Hepatocyte (in vitro differentiated cells): ENCODE data around the gene TPRX2. TPM values are rescaled to one million over a fixed set of nuclear protein-coding genes. Genes with fewer than 3 reads are reported as not detected.

ENCODE experiments used
- DNase-seq: peaks from one replicate; pipeline ENCODE4 v3.0.0-alpha.2; 2016; ENCODE audit warnings: low spot score
- H2AFZ ChIP-seq: fragments of 200-600 bp; sonication (generic); 2 replicates; pipeline ENCODE4 v1.6.0; 2016; ENCODE audit warnings: antibody characterized with exemption, mild to moderate bottlenecking
- H3K27ac ChIP-seq: fragments of 200-600 bp; sonication (generic); 2 replicates; pipeline ENCODE4 v1.5.1; 2016; ENCODE audit warnings: mild to moderate bottlenecking
- H3K27me3 ChIP-seq: fragments of 200-600 bp; sonication (generic); 2 replicates; pipeline ENCODE4 v1.6.1; 2016
- H3K36me3 ChIP-seq: fragments of 200-600 bp; sonication (generic); replicated peaks from 2 replicates; pipeline ENCODE4 v1.5.1; 2016; ENCODE audit warnings: low read depth; ENCODE audit not compliant: insufficient read depth
- H3K4me1 ChIP-seq: fragments of 200-600 bp; sonication (generic); 2 replicates; pipeline ENCODE4 v1.5.1; 2016; ENCODE audit warnings: mild to moderate bottlenecking, moderate library complexity; ENCODE audit not compliant: insufficient read depth
- H3K4me2 ChIP-seq: fragments of 200-600 bp; sonication (generic); 2 replicates; pipeline ENCODE4 v1.6.0; 2016
- H3K4me3 ChIP-seq: fragments of 200-600 bp; sonication (generic); 2 replicates; pipeline ENCODE4 v1.5.1; 2016; ENCODE audit warnings: mild to moderate bottlenecking
- H3K79me2 ChIP-seq: fragments of 200-600 bp; sonication (generic); 2 replicates; pipeline ENCODE4 v1.6.0; 2017; ENCODE audit warnings: mild to moderate bottlenecking
- H3K9me2 ChIP-seq: fragments of 200-600 bp; sonication (generic); replicated peaks from 2 replicates; pipeline ENCODE4 v1.6.0; 2017; ENCODE audit warnings: mild to moderate bottlenecking; ENCODE audit not compliant: insufficient read depth
- H3K9me3 ChIP-seq: fragments of 200-600 bp; sonication (generic); 2 replicates; pipeline ENCODE4 v1.5.1; 2016; ENCODE audit warnings: low read depth, mild to moderate bottlenecking
- H4K20me1 ChIP-seq: fragments of 200-600 bp; sonication (generic); 2 replicates; pipeline ENCODE4 v1.6.0; 2016; ENCODE audit warnings: mild to moderate bottlenecking; ENCODE audit not compliant: insufficient read depth, poor library complexity, severe bottlenecking
- EZH2 ChIP-seq: fragments of 200-600 bp; sonication (generic); IDR thresholded peaks from 2 replicates; pipeline ENCODE4 v1.6.1; 2016; ENCODE audit warnings: antibody characterized with exemption, mild to moderate bottlenecking, borderline replicate concordance
- EZH2phosphoT487 ChIP-seq: fragments of 200-600 bp; sonication (generic); IDR thresholded peaks from one replicate; pipeline ENCODE4 v1.6.1; 2018; ENCODE audit warnings: antibody characterized with exemption, mild to moderate bottlenecking, low read depth, moderate library complexity; ENCODE audit not compliant: unreplicated experiment, severe bottlenecking
- WGBS: methylation state at CpG from one replicate; pipeline ENCODE4 v1.1.6; 2016; ENCODE audit warnings: low lambda C conversion rate; ENCODE audit errors: missing lambda C conversion rate; 5-methylcytosine and 5-hydroxymethylcytosine counted together
- polyA plus RNA-seq: library from polyadenylated mRNA; unstranded; fragments of >200 nt; fragmentation: Nextera tagmentation; extraction: Ambion mirVana; gene quantifications from 2 replicates; pipeline ENCODE4 v1.2.1, GENCODE V29; 2016
- total RNA-seq: library from RNA; depleted of rRNA; stranded (reverse); fragments of >200 nt; gene quantifications from 2 replicates; pipeline ENCODE4 v1.2.3, GENCODE V29; 2014
- TF ChIP-seq, protein P1 (sequence below): fragments of 200-600 bp; sonication (generic); IDR thresholded peaks from 2 replicates; pipeline ENCODE4 v1.5.1; 2016; ENCODE audit warnings: antibody characterized with exemption, mild to moderate bottlenecking; ENCODE audit not compliant: poor library complexity

TPRX2 gene
- total and polyA plus RNA-seq, 2 experiments from 2014 or later, result not detected

DNA sequence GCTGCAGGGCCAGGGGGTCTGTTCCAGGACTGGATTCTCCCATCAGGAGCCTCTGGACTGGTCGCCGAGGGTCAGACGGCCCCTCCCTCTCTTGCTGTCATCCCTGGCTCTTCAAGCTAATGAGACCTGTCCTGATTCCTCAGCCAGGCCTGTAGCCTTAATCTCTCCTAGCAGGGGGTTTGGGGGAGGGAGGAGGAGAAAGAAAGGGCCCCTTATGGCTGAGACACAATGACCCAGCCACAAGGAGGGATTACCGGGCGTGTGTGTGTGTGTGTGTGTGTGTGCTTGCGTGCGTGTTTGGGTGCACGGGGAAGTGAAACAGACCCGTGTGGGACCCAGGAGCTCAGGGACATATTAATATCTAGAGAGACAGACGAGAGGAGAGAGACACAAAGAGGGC lies 39.2 kb upstream of the TPRX2 start:
- no peaks in the 10 kb centered on the region for H3K9me3 ChIP-seq
- DNase-seq, result no peak
- TF ChIP-seq EZH2phosphoT487 (no peak), EZH2 (no peak)
- TF ChIP-seq, protein P1, sequence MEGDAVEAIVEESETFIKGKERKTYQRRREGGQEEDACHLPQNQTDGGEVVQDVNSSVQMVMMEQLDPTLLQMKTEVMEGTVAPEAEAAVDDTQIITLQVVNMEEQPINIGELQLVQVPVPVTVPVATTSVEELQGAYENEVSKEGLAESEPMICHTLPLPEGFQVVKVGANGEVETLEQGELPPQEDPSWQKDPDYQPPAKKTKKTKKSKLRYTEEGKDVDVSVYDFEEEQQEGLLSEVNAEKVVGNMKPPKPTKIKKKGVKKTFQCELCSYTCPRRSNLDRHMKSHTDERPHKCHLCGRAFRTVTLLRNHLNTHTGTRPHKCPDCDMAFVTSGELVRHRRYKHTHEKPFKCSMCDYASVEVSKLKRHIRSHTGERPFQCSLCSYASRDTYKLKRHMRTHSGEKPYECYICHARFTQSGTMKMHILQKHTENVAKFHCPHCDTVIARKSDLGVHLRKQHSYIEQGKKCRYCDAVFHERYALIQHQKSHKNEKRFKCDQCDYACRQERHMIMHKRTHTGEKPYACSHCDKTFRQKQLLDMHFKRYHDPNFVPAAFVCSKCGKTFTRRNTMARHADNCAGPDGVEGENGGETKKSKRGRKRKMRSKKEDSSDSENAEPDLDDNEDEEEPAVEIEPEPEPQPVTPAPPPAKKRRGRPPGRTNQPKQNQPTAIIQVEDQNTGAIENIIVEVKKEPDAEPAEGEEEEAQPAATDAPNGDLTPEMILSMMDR, result no peak
- 16% methylated on average over 10 of the region's 10 CpGs for WGBS
- no peak overlapping the region for H3K4me3 ChIP-seq
- no peaks in the 10 kb centered on the region for H3K36me3 ChIP-seq
- no peak overlapping the region for H3K27ac ChIP-seq
- no peaks in the 10 kb centered on the region for H3K4me1 ChIP-seq
- H3K79me2 ChIP-seq, result no peaks in the 10 kb centered on the region
- H4K20me1 ChIP-seq, result no peaks in the 10 kb centered on the region
- no peaks in the 10 kb centered on the region for H3K9me2 ChIP-seq
- H3K4me2 ChIP-seq, result no peak overlapping the region
- H2AFZ ChIP-seq, result no peak overlapping the region
- peaks cover 25% of the 10 kb centered on the region for H3K27me3 ChIP-seq

DNA sequence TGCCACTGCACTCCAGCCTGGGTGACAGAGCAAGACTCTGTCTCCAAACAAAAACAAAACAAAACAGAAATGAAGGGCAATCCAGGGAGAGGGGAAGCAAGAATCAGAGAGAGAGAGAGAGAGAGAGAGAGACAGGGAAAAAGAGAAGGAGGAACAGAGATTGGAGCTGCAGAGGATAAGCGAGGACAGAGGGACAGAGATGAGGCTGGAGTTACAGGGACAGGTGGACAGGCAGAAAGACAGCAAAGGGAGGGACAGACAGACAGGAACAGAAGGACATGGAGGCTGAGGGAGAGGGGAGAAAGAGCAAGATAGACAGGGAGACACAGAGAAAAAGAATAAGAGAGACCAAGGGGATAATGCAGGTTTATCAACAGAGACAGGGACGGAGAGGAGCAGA lies 38.6 kb upstream of the TPRX2 start:
- H2AFZ ChIP-seq, result no peak overlapping the region
- H3K79me2 ChIP-seq, result no peaks in the 10 kb centered on the region
- no peaks in the 10 kb centered on the region for H3K9me3 ChIP-seq
- no peaks in the 10 kb centered on the region for H4K20me1 ChIP-seq
- no peak overlapping the region for H3K4me3 ChIP-seq
- H3K27me3 ChIP-seq, result peaks cover 25% of the 10 kb centered on the region
- WGBS, result 89% methylated on average over 2 of the region's 2 CpGs
- TF ChIP-seq, protein P1, result no peak
- TF ChIP-seq EZH2 (no peak), EZH2phosphoT487 (no peak)
- no peak overlapping the region for H3K4me2 ChIP-seq
- no peaks in the 10 kb centered on the region for H3K4me1 ChIP-seq
- no peak overlapping the region for H3K27ac ChIP-seq
- no peak for DNase-seq
- H3K36me3 ChIP-seq, result no peaks in the 10 kb centered on the region
- H3K9me2 ChIP-seq, result no peaks in the 10 kb centered on the region

DNA sequence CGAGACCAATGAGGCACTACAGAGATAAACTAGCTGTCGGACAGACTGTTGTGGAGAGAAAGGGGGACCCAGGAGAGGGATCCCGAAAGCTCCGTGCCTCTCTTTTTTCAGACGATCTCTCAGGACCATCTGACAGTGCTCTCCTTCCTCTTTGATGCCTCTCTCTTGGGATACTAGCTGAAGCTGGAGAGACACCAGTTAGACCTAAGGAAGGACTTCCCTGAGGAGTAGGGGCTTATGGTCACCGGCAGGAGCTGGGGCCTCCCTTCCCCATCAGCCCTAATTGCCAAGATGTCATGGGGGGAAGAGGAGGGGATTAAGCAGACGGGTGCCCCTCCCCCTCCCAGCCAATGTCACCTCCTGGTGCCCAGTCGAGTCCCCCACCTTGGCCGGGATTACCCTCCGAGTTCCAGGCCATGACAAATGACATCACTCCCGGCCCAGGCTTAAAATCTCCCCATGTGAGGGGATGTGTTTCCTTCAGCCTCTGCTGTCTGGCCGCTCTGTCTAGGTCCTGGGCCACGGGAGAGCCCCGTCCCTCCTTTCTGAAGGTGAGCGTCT lies 37.5 kb upstream of the TPRX2 start, which contains the start of gene CRX:
Gene CRX, plus strand, starts transcription at position 478 of the 561 bp plus-strand sequence. CDS start 12,507 bp downstream, outside the sequence.
- Histone ChIP-seq H3K27me3 (peaks cover 25% of the 10 kb centered on the region), H3K36me3 (no peaks in the 10 kb centered on the region), H3K4me3 (no peak within 1 kb of the TSS), H3K9me2 (no peaks in the 10 kb centered on the region), H4K20me1 (no peaks in the 10 kb centered on the region), H2AFZ (no peak within 1 kb of the TSS), H3K4me1 (no peaks in the 10 kb centered on the region), H3K27ac (no peak within 1 kb of the TSS), H3K79me2 (no peaks in the 10 kb centered on the region), H3K9me3 (no peaks in the 10 kb centered on the region), H3K4me2 (no peak within 1 kb of the TSS)
- TF ChIP-seq EZH2phosphoT487 (no peak), EZH2 (no peak)
- TF ChIP-seq, protein P1, result no peak
- no peak for DNase-seq
- WGBS, result 45% methylated on average over 15 of the region's 15 CpGs
